NOMO-1 treated with DMSO at 0.1 percent for 48 hours (cell line): ENCODE results near the gene NOXA1.
"Not testable (repeated sequence)": the region's sequence is repeated elsewhere in the genome, so short reads cannot be mapped to it uniquely, and the experiment has no call there.

ENCODE experiments used
- DNase-seq: peaks from one replicate; lab custom pipeline; 2025; ENCODE audit not compliant: unreplicated experiment; lab: John Stamatoyannopoulos, UW

NOXA1 gene

DNA sequence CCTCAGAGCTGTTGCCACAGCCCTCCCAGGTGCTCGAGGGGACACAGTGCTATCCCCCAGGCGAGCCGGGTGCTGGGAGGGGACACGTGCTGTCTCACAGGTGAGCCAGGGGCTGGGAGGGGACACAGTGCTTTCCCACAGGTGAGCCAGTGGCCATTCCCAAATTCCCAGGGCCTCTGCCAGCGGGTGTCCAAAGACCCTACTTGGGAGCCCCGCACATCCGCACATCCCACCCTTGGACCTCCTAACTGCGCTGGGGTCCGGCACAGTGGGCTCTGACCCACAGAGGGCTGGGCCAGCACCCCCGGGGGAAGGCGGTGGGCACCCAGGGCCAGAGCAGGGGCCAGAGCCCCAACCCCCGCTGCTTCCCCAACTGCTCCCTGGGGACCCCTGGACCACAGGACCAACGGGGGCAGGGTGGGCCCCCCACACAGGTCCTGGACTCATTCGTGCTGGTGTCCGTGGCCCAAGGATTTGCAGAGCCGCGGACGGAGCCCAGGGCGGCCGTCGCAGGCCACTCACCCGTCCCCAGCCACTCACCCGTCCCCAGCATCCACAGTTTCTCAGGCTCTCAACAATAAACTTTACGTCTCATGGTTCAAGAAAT lies 18.1 kb upstream of the NOXA1 start:
- no peak for DNase-seq

DNA sequence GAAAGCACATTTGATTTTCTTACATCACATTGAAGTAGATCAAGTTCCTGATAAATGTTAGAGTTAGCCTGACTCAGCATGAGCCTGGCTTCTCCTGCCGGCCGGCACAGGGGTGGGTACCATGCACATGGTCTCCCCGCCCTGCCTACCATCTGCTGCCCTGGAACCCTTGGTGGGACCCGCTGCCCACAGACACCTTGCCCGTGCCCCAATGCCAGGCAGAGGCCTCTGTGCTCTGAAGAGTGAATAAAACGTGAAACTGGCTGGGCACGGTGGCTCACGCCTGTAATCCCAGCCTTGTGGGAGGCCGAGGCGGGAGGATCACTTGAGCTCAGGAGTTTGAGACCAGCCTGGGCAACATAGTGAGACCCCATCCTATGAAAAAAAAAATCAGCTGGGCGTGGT lies 17.5 kb upstream of the NOXA1 start:
- DNase-seq: no peak

DNA sequence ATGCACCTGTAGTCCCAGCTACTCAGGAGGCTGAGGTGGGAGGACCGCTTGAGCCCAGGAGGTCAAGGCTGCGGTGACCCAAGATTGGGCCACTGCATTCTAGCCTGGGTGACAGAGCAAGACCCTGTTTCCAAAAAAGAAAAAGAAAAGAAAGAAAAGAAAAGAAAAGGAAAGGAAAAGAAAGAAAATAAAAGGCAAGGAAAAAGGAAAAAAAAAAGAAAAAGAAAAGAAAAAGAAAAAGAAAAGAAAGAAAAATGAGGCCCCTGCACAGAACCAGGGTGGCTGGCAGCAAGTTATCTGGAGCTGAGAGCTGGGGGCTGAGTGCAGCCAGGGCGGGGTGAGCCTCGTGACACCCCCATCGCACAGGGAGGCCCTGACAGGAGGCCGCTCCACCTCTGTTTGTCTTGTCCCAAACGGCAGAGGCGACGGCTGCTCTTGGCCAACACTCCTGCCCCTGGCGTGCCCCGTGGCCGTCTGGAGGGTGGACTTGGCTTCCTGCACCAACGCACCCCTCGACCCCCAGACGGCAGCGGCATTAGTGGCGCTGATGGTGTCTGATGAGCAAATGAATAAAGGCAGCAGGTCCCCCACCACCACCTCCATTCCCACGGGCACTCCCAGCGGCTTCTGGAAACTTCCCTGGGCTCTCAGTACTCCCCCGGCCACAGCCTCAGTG lies 17.0 kb upstream of the NOXA1 start:
- DNase-seq: no peak

DNA sequence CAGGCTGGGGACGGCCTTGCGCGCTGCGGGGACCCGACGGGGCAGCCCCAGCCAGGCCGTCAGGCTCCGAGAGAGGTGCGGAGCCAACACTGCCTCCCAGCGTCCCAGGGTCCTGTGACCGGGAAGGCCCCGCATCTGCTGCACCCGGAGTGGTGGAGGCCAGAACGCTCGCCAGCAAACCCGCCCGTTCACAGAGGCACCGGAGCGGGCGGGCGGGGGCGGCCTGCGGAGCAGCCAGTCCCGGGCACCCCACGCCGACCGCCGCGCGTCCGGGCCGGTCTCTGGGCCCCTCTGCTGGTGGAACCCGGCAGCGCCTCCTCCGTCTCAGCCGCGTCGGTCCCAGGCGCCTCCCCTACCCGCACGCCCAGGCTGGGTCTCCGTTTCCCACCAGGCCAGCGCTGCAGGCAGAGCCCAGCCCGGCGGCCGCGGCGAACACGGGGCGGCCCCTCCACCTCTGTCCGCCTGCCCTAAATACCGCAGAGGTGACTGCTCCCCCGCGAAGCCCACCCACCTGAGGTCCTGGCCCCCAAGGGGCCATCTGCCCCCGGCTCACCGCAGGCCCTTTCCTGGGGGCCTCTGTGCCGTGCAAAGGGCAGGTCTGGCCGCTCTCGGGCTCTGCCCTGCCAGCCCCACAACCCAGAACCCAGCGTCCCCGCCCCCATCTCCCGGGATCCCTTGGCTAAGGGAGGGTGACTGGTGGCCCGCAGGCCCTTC lies 16.2 kb upstream of the NOXA1 start:
- peak; percentile 63 for DNase-seq

DNA sequence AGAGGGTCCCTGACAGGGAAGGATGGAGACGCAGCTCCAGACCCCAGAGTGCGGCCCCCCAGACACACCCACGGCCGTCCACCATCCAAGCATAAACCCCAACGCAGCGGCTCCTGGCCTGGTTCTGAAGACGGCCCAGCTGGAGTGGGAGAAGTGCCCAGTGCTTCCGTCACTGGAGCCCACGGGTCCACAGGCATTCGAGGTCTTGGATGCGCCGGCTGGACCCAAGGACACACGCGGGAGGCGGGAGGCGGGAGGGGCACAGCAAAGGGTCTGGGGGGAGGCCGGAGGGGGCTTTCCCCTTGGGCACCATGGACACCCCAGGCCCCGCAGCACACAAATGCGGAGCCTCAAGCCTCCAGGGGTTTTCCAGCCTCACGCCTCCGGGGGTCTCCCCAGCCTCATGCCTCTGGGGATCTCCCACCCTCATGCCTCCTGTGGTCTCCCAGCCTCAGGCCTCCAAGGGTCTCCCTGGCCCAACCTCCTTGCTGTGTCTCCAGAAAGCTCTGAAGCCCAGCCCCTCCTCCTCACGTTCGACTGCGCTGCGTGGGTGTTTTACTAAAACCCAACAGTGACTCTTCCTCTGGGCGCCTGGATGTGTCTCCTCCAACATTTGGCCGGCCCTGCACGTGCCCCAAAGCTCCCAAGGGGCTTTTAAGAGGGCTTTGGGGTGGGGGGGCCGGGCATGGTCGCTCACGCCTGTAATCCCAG lies 15.4 kb upstream of the NOXA1 start:
- no peak for DNase-seq

DNA sequence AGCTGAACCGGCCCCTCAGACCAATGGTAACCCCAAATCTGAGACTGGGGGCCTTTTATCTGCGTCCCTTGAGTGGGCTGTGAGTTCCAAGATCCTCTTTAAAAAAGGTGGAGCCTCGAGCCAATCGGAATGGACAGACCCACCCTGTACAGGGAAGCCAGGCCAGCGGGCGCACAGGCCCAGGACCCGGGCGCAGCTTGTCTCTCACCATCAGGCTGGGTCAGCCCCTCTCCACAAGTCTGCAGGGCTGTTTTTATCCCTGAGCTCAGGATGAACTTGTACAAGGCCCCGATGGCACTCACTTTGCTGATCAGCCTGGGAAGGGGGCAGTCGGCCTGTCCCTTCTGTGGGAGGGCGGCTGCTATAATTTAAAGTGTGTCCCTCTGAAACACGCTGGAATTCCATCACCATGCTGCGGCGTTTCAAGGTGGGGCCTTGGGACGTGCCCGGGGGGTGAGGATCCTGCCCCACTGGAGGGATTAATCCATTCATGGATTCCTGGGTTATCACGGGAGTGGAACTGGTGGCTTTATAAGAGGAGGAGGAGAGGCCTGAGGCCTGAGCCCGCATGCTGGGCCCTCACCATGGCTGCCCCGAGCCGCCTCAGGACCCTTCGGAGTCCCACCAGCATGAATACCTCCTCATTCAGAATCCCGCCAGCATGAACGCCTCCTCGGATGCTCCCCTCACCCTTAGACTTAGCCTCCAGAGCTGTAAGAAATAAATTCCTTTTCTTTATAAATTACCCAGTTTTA lies 14.4 kb upstream of the NOXA1 start:
- DNase-seq: no peak

DNA sequence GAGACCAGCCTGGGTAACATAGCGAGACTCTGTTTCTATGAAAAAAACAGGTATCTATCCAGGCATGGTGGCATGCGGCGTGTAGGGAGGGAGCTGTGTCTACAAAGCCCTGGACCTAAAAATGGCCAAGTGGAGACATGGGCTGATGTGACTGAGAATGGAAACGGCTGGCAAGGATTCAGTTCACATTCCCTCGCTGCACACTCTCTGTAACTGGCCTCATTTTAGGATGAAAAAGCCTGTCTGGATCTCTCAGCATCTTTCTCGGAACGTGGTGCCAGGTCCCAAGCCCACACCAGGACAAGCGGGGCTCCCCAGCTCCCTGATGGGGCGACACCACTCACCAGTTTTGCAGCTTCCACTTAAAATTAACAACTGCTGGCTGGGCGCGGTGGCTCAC lies 13.7 kb upstream of the NOXA1 start:
- no peak for DNase-seq

DNA sequence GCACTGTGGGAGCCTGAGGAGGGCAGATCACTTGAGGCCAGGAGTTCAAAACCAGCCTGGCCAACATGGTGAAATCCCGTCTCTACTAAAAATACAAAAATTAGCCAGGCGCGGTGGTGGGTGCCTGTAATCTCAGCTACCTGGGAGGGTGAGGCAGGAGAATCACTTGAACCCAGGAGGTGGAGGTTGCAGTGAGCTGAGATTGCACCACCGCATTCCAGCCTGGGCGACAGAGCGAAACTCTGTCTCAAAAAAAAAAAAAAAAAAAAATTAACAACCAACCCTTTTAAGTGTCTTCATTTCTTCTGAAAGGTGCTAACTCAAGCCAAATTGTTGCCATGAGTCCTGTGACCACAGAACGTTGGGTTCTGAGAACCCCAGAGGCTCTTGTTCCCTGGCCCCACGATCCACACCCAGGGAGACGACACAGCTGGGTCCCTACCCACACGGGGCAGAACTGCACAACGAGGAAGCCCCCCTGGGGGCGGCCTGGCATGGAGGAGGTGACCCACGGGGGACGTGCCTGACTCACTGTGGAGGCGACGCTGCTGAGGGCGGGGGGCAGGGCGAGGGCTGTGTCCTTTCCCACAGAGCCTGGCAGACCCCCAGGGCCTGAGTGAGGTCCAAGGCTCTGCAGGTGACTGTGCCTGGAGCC lies 12.8 kb upstream of the NOXA1 start:
- not testable (repeated sequence) for DNase-seq

DNA sequence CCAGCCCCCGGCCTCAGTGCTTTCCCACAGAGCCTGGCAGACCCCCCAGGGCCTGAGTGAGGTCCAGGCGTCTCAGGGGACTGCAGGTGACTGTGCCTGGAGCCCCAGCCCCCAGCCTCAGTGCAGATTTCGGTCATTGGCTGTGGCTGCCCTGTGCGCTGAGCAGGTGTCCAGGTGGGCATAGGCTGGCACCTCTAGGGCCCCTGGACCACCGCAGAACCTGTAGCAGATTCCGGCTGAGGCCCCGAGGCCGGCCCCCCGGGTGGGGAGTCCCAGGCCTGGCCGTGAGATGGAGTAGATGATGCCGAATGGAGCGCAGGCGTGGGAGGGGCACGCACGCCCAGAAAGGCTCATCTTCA lies 12.3 kb upstream of the NOXA1 start:
- DNase-seq: no peak

DNA sequence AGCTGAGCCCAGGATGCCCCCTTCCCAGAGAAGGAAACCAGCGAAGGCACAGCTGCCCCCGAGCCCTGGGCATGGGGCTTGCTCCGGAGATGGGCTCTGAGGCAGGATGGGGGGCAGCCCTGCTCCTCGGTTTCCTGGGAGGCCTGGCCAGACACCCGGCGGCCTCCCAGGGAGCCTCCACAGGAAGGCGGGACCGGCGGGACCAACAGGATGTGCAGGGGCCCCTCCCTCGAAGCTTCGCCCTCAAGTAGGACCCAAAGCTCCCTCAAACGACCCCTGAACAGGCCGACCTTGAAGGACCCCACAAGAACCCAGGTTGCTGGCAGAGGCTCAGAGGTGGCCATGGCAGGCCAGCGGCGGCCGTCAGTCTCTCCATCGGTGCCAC lies 11.9 kb upstream of the NOXA1 start:
- no peak for DNase-seq

DNA sequence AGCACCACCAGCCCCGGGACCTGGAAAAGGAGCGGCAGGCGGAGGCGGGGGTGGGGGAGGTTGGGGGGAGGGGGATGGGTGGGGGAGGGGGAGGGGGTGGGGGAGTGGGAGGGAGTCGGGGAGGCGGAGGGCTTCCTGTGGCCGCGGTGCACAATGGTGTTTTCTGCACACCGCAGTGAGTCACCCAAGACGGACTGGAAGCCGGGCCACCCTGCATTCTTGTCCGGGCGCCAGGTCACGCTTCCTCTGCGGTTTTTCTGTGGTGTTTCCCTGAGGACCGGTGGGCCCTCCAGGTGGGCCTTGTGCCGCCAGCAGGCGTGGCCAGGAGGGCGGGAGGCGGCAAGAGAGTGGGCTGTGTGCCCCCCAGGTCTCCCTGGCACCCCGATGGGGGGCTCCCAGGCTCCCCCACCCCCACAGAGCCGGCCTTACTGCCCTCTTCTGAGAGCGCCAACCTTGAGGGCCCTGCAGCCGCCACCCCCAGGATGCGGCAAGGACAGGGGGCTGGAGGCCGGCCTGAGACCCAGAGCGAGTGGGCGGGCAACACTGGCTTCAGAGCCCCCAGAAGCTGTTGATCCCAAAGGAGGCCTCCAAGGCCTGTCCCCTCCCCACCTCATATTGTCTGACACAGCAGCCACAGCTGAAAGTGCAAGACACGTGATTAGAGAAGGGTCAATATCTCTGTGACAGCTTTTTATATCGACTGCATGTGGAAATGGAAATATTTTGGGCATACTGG lies 11.4 kb upstream of the NOXA1 start:
- DNase-seq: peak; percentile 77

DNA sequence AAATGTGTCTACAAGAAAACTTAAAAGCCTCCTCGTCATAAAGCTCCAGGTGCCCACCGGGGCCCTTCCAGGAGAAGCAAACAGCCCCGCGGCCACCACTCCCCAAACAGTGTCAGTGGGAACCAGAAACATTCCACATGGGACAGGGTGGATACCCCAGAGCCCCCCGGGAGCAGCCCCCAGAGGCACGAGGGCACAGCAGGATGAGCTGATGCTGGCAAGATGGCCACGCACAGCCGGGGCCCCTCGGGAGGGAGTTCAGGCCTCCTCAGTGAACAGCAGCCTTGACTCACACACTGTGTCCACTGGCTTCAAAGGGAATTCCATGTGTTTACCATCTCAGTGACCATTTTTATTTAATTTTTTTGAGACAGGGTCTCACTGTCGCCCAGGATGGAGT lies 10.8 kb upstream of the NOXA1 start:
- no peak for DNase-seq

DNA sequence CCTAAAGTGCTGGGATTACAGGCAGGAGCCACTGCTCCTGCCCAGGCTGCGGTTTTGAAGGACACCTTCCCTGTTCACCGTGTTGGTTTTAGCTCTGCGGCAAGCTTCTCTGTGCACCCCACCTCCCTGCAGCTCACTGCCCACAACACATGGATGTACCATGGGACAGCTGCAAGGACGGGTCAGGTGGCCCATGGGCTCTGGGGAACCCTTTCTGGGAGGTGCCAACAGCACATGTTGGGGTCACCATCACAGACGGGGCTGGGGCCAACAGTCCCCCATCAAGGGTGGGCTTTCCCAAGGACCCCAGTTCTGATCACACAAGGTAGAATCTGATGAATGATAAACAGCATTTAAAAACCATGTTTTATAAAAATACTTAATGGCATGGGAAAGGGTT lies 7.7 kb upstream of the NOXA1 start:
- no peak for DNase-seq

DNA sequence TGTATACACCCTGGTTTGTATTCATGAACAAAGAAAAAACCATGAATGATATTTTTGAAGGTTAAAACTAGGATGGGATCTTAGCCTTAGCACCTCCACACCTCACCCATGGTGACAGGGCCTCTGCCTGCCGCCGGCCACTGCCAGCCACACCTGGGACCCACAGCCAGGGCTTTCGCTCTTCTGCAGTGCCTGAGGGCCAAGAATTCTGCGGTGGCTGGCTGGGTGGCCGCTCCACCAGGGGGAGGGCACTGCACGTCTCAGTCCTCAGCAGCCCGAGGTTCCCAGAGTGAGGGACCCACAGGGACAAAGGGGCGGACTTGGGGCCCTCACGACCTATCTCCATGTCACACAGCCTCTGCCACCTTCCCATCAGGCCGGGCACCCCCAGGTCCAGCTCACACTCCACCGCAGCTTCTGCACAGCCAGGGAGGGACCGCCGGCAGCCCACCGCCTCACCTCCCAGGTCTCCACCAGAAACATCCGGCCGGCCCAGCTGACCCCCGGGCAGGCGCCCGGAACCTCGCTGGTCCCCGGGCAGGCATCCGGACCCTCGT lies 7.1 kb upstream of the NOXA1 start:
- no peak for DNase-seq

DNA sequence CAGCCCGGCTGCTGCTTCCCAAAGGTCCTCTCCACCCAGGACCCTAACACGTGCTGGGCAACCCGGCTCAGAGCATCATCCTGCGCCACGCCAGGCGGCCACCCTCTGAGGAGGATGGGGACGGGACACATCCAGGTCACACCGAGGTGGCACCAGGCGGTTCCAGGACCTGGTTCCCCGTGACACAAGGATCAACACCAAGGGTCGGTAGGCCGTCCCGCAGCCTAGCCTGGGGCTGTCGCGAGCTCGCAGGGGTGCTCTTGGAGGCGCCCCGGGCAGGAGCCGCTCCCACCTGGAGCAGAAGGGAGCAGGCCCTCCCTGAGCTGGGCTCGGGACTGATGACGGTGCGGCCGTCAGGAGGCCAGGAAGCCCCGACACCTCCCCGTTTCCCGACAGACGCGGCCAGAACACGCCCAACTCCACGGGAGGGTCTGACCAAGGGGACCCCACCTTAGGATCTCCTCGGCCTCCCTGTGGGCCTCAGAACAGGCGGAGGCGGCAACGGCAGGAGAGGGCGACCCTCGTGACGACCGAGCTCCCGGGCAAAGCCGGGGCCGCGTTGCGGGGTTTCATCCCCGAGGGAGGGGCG lies 6.5 kb upstream of the NOXA1 start:
- DNase-seq: no peak

DNA sequence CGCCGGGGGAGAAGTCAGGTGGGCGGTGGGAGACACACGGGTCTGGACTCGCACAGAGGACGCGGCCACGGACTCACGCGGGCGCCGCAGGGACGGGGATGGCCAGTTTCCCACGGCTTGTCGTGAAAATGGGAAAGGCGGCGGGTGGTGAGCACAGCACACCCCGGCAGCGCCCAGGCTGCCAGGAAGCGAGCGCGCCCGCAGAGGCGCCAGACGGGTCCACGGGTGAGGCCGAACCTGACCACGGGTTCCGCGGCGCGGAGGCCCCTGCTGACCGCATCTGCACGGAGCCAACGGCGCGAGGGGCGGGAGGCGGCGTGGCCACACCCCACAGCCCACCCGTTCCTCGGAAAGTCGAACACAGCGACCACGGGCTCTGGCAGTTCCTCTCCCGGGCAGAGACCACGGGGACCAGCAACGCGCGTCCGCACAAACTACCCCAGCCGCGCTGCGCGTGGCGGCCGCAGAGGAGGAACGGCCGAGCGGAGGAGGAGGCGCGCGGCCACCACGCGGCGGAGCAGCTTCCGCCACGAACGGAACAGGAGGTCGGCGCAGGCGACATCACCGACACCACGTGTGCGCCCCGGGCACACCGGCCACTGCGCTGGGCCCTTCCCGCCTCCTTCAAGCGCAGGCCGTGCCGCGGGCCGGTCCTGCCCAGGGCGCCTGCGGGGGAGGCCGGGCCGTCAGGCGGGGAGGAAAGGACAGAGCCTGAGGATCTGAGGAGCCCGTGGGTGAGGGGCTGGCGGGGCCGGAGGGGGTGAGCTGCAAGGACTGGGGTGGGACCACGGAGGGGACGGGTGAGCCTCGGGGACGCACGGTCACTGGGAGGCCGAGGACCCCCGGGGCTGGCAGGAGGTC lies 5.8 kb upstream of the NOXA1 start:
- DNase-seq: peak; percentile 51

DNA sequence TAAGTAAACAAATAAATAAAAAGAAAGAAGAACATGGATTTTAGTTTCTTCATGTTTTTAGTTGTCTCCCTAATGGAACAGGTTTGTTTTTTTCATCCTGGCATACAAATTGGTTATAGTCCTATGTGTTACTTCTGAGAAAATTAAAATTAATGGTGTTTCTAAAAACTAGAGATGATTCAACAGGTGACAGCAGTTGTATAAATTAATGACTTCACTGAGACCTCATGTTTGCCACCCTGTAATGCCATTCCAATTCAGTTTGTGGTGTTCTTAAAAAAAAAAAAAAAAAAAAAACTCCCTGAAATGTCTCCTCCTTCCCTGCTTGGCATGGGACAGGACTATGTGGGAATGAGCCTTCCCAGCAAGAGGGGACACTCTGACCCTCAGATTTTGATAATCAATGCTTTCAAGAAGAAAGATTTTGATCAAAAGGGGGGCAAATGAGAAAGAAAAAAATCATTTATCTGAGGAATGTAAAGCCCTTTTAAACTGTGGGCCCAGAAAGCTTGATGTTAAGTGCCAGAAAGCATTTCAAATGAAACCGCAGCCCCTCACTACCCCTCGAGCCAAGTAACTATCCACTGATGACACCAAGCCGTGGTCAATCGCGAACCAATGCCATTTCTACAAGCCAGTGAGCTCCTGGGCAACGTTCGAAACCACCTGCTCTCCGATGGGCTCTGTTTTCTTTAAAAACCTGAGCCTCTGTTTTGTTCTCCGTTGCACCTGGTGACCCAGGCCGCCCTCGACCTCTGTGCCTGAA lies 1.2 kb upstream of the NOXA1 start:
- DNase-seq: no peak
